Measurements from ENCODE around the gene C12orf50.
A peak's percentile ranks its signal among the peaks of the same experiment; 100 is the strongest.
"Not testable (repeated sequence)": the region's sequence is repeated elsewhere in the genome, so short reads cannot be mapped to it uniquely, and the experiment has no call there.

The C12orf50 gene

GRCh38 chr12:88029093-88029665 lies at the start of gene C12orf50:
TSS of gene C12orf50 (minus strand) at chr12:88029401. CDS start at chr12:88026962, 2,439 bp downstream.
- DNase-seq, result no peak

- no peak for DNase-seq
Measured at GRCh38 chr12:88067301-88067700, 38.1 kb upstream of the C12orf50 start.

- DNase-seq, result no peak
Measured at GRCh38 chr12:88063375-88063774, 34.2 kb upstream of the C12orf50 start.

- DNase-seq, result no peak
Measured at GRCh38 chr12:88062474-88062873, 33.3 kb upstream of the C12orf50 start.

GRCh38 chr12:88058719-88059077 lies 29.5 kb upstream of the C12orf50 start:
- no peak for DNase-seq

GRCh38 chr12:88057994-88058718 lies 29.0 kb upstream of the C12orf50 start:
- no peak for DNase-seq

- no peak for DNase-seq
Measured at GRCh38 chr12:88056571-88056970, 27.4 kb upstream of the C12orf50 start.

GRCh38 chr12:88052686-88053085 lies 23.5 kb upstream of the C12orf50 start:
- DNase-seq, result no peak

- no peak for DNase-seq
Measured at GRCh38 chr12:88044035-88044434, 14.8 kb upstream of the C12orf50 start.

GRCh38 chr12:88037770-88038169 lies 8.6 kb upstream of the C12orf50 start:
- no peak for DNase-seq

GRCh38 chr12:88036353-88036965 lies 7.3 kb upstream of the C12orf50 start:
- DNase-seq, result no peak

- no peak for DNase-seq
Measured at GRCh38 chr12:88035907-88036289, 6.7 kb upstream of the C12orf50 start.

- DNase-seq, result peak; percentile 71
Measured at GRCh38 chr12:88035271-88035906, 6.2 kb upstream of the C12orf50 start.

GRCh38 chr12:88031161-88031560 lies 2.0 kb upstream of the C12orf50 start:
- not testable (repeated sequence) for DNase-seq

GRCh38 chr12:88026196-88026595 lies 3.0 kb downstream of the C12orf50 start:
- DNase-seq, result no peak

- no peak for DNase-seq
Measured at GRCh38 chr12:88017964-88018363, 11.2 kb downstream of the C12orf50 start.

GRCh38 chr12:88015825-88016224 lies 13.4 kb downstream of the C12orf50 start:
- no peak for DNase-seq

- no peak for DNase-seq
Measured at GRCh38 chr12:88011755-88012154, 17.4 kb downstream of the C12orf50 start.

- DNase-seq, result no peak
Measured at GRCh38 chr12:88006351-88006750, 22.9 kb downstream of the C12orf50 start.

- no peak for DNase-seq
Measured at GRCh38 chr12:88001327-88001726, 27.9 kb downstream of the C12orf50 start.

GRCh38 chr12:87995581-87996178 lies 33.5 kb downstream of the C12orf50 start:
- peak; percentile 17 for DNase-seq

GRCh38 chr12:87991483-87991882 lies 37.7 kb downstream of the C12orf50 start:
- no peak for DNase-seq

- DNase-seq, result no peak
Measured at GRCh38 chr12:87988534-87988933, 40.7 kb downstream of the C12orf50 start.
